Left ventricle myocardium inferior (tissue), 1 donor: ENCODE measurements around the gene CRACR2B. TPM values are rescaled to one million over a fixed set of nuclear protein-coding genes. Genes with fewer than 3 reads are reported as not detected.

Source experiments
- DNase-seq: peaks from one replicate; pipeline ENCODE4 v3.0.0-alpha.2; 2020
- H3K27ac ChIP-seq: fragments of 200-600 bp; replicated peaks from 2 replicates; pipeline ENCODE4 v1.8.0; 2021
- H3K27me3 ChIP-seq: fragments of 200-600 bp; 2 replicates; pipeline ENCODE4 v1.8.0; 2021; ENCODE audit warnings: low read depth
- H3K36me3 ChIP-seq: fragments of 200-600 bp; 2 replicates; pipeline ENCODE4 v1.8.0; 2021
- H3K4me1 ChIP-seq: fragments of 200-600 bp; 2 replicates; pipeline ENCODE4 v1.8.0; 2021
- H3K4me3 ChIP-seq: fragments of 200-600 bp; 2 replicates; pipeline ENCODE4 v1.8.0; 2021; ENCODE audit warnings: mild to moderate bottlenecking, moderate library complexity
- H3K9me3 ChIP-seq: fragments of 200-600 bp; replicated peaks from 2 replicates; pipeline ENCODE4 v1.8.0; 2021
- CTCF ChIP-seq: fragments of 200-600 bp; IDR thresholded peaks from 2 replicates; pipeline ENCODE4 v1.8.0; 2021; ENCODE audit warnings: antibody characterized with exemption, mild to moderate bottlenecking, borderline replicate concordance
- intact Hi-C: fragments of 100-400 bp; cut with micrococcal nuclease; formaldehyde crosslinking; loops from one replicate; pipeline ENCODE4 v1.11.0; 2022
- total RNA-seq: library from RNA; stranded (reverse); fragmentation: NEBNext Ultra II Directional; extraction: Animal tissue kit (Norgen Biotek cat#: 25700); gene quantifications from one replicate; pipeline ENCODE4 v1.2.1, GENCODE V29; 2021
- donor health status: DM: no; HTN: yes; CAD: no; lungs with severe emphysema.

Gene CRACR2B
- total RNA-seq, 1 donor from 2014 or later, result 23.2 TPM

GRCh38 chr11:860234-861104, 32.8 kb downstream of the CRACR2B start:
- no peaks in the 10 kb centered on the region for H3K9me3 ChIP-seq
- intact Hi-C loops, result no loop called here
- no peak for TF ChIP-seq CTCF
- H3K27me3 ChIP-seq, result no peaks in the 10 kb centered on the region
- H3K36me3 ChIP-seq, result peaks cover 28% of the 10 kb centered on the region
- DNase-seq, result no peak
- peak overlapping the region; percentile 39 for H3K4me3 ChIP-seq
- H3K27ac ChIP-seq, result peak overlapping the region; percentile 50
- H3K4me1 ChIP-seq, result peaks cover 51% of the 10 kb centered on the region

- TF ChIP-seq CTCF, result no peak
- intact Hi-C loops, result no loop called here
- H3K27ac ChIP-seq, result no peak overlapping the region
- peaks cover 45% of the 10 kb centered on the region for H3K4me1 ChIP-seq
- peaks cover 33% of the 10 kb centered on the region for H3K36me3 ChIP-seq
- H3K4me3 ChIP-seq, result no peak overlapping the region
- no peaks in the 10 kb centered on the region for H3K9me3 ChIP-seq
- no peaks in the 10 kb centered on the region for H3K27me3 ChIP-seq
- no peak for DNase-seq
These were observed 33.4 kb downstream of the CRACR2B start for GRCh38 chr11:861105-861479.

- Histone ChIP-seq H3K4me1 (peaks cover 34% of the 10 kb centered on the region), H3K4me3 (no peak overlapping the region), H3K27me3 (no peaks in the 10 kb centered on the region), H3K27ac (peak overlapping the region; percentile 5), H3K9me3 (no peaks in the 10 kb centered on the region), H3K36me3 (peaks cover 44% of the 10 kb centered on the region)
- intact Hi-C loops, result no loop called here
- peak; percentile 51 for DNase-seq
- TF ChIP-seq CTCF, result no peak
These were observed 34.5 kb downstream of the CRACR2B start for GRCh38 chr11:862081-862661.

GRCh38 chr11:862696-863022, 34.9 kb downstream of the CRACR2B start:
- Histone ChIP-seq H3K4me3 (no peak overlapping the region), H3K27ac (peak overlapping the region; percentile 5), H3K4me1 (peaks cover 29% of the 10 kb centered on the region), H3K27me3 (no peaks in the 10 kb centered on the region), H3K9me3 (no peaks in the 10 kb centered on the region), H3K36me3 (peaks cover 45% of the 10 kb centered on the region)
- no peak for DNase-seq
- intact Hi-C loops, result no loop called here
- TF ChIP-seq CTCF, result no peak

- Histone ChIP-seq H3K9me3 (no peaks in the 10 kb centered on the region), H3K27me3 (no peaks in the 10 kb centered on the region), H3K36me3 (peaks cover 45% of the 10 kb centered on the region), H3K4me1 (peaks cover 27% of the 10 kb centered on the region), H3K4me3 (no peak overlapping the region), H3K27ac (no peak overlapping the region)
- no peak for TF ChIP-seq CTCF
- no peak for DNase-seq
- intact Hi-C loops, result no loop called here
These were observed 35.5 kb downstream of the CRACR2B start for GRCh38 chr11:863023-863909.
